ENCODE data around the gene CFAP107.

DNA sequence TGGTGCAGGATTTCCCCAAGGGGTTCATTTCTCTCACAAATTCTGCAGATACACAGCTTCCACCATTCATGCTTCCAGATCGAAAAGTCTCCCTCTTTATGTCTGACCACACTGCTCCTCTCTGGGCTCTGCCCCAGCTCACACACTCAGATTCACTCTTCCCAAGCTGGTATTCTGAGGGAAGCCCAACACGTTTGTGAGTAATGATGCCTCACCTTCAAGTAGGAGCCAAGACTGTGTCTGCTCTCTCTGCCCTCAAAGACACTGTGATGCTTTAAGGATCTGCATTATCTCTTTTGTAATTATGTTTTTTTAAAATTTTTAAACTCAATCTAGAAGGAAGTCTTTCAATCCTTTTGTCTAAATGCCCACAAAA, 65.4 kb downstream of the CFAP107 start:
- TF ChIP-seq, protein P1, sequence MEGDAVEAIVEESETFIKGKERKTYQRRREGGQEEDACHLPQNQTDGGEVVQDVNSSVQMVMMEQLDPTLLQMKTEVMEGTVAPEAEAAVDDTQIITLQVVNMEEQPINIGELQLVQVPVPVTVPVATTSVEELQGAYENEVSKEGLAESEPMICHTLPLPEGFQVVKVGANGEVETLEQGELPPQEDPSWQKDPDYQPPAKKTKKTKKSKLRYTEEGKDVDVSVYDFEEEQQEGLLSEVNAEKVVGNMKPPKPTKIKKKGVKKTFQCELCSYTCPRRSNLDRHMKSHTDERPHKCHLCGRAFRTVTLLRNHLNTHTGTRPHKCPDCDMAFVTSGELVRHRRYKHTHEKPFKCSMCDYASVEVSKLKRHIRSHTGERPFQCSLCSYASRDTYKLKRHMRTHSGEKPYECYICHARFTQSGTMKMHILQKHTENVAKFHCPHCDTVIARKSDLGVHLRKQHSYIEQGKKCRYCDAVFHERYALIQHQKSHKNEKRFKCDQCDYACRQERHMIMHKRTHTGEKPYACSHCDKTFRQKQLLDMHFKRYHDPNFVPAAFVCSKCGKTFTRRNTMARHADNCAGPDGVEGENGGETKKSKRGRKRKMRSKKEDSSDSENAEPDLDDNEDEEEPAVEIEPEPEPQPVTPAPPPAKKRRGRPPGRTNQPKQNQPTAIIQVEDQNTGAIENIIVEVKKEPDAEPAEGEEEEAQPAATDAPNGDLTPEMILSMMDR (IDR thresholded peaks at IDR 0.05; ENCODE audit: insufficient read depth, low read depth, low read length) = no peak
- TF ChIP-seq EZH2 (IDR thresholded peaks at IDR 0.05; ENCODE audit: insufficient read depth, low read length) = no peak

All from astrocyte (in vitro differentiated cells and primary cell).